ENCODE data around the gene ZNF263.

- no peak for TF ChIP-seq CTCF (IDR thresholded peaks at IDR 0.05; ENCODE audit: borderline replicate concordance, extremely low read depth, low read length, poor library complexity, severe bottlenecking)
- no peak for TF ChIP-seq EZH2 (IDR thresholded peaks at IDR 0.05; ENCODE audit: borderline replicate concordance, low read depth, low read length, severe bottlenecking)
Observed at GRCh38 chr16:3292604-3293003, 9.3 kb downstream of the ZNF263 start.
